Bronchial smooth muscle cell (primary cell): ENCODE measurements around the gene DAB1. TPM values are rescaled to one million over a fixed set of nuclear protein-coding genes. Genes with fewer than 3 reads are reported as not detected.

Experiments used
- total RNA-seq: library from RNA; depleted of rRNA; stranded (reverse); fragments of >200 nt; gene quantifications from 2 replicates; pipeline ENCODE4 v1.2.1, GENCODE V29; 2014

Gene DAB1
- under 0.01 and 0.32 TPM in 2 replicates for total RNA-seq

DNA sequence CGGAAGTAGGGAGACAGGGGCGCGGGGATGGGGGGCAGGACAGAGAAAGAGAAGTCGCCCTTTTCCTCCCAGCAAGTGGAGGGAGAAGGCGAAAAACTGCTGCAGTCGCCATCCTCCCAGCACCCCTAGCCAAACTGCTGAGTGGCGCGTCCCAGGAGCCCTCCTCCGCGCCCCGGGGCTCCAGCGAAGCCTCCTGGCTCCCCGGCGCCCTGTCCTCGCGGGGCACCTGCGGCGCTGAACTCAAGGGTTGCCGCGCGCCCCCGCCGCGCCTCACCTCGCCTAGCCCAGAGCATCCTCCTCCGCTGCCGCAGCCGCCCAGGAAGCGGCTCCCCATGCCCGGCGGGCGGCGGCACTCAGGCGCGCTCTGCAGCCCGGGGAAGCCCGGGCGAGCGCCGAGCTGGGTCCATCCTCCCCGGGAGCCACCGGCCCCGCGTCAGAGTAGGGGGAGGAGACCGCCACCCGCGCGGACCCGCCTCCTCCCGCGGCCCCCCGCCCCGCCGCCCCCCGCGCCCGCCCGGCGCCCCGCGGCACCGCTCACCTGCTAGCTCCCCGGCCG is at the start of gene DAB1:
Gene DAB1 (minus strand): TSS at position 405 of the 556 bp plus-strand sequence. CDS start 133,030 bp downstream, outside the sequence.

DNA sequence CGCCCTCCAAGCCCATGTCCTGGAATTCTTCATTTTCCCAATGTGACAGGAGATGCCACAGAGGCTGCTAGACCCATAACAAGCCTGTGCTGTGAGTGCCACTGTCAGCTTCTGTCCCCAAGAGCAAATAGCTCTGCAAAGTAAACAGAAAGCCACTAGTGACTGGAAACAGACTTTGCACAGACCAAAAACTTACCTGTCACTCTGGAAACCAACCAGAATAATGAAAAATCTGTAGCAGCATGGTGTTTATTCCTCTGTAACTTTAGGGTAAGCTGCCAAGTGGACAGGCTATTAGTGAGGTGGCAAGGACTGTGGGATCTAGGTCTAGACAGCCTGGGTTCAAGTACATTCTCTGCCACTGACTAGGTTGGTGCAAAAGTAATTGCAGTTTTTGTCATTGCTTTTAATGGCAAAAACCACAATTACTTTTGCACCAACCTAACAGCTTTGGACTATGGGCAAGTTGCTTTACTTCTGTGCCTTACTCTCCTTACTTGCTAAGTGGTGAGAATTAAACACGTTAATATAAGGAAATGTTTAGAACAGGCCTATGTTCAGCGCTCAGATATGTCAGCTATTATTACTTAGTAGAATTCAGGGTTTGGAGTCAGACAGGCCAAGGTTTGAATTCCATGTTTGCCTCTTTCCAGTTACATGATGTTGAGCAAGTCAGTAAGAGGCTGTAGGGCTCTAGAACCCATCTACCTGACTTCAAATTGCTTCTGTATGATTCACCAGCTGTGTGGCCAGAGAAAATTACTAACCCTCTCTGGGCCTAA is 457.8 kb downstream of the DAB1 start, which contains the start of gene C8B:
Gene C8B (minus strand): TSS at position 100 of the 782 bp plus-strand sequence. CDS start 67 bp downstream, at position 33.

